Endothelial cell of umbilical vein (primary cell): Measurements from ENCODE around the gene NCEH1. TPM values are rescaled to one million over a fixed set of nuclear protein-coding genes. Genes with fewer than 3 reads are reported as not detected.

ENCODE experiments used
- BruUV-seq: library from RNA; stranded (reverse); fragments of 400-500 nt; replicated peaks from 2 replicates; lab custom pipeline; 2021; lab: Mats Ljungman, UMichigan
- CTCF ChIA-PET: fragments of 300-600, 350-600 bp; sonication (Branson Sonifier 250); formaldehyde crosslinking; loops from one replicate; lab custom pipeline; 2021; ENCODE audit warnings: antibody characterized with exemption, inconsistent platforms; lab: Charles Lee
- POLR2A ChIA-PET: fragments of 300-600, 350-600 bp; sonication (Branson Sonifier 250); formaldehyde crosslinking; loops from one replicate; lab custom pipeline; 2021; ENCODE audit warnings: antibody characterized with exemption, inconsistent platforms; lab: Charles Lee
- DNase-seq: peaks from one replicate; pipeline ENCODE4 v3.0.0-alpha.2; 2011; ENCODE audit warnings: low read depth, low spot score
- FAIRE-seq: peaks from 2 replicates; lab custom pipeline; 2011; peaks lifted over from hg19 to GRCh38; lab: Jason Lieb, UNC
- H2AFZ ChIP-seq: 2 replicates; pipeline ENCODE4 v1.6.0; 2012; ENCODE audit warnings: low read depth, low read length, control low read depth, inconsistent platforms
- H3K27ac ChIP-seq: 2 replicates; pipeline ENCODE4 v1.5.1; 2011; ENCODE audit warnings: low read depth, mild to moderate bottlenecking, control low read depth, low read length, moderate library complexity; ENCODE audit not compliant: insufficient read depth
- H3K27me3 ChIP-seq, 2 experiments: 2 replicates each; pipeline versions ENCODE4 v1.6.0 to v1.6.1; 2011; ENCODE audit warnings: low read length in 2 of 2, mixed read lengths in 1 of 2; ENCODE audit not compliant: control insufficient read depth in 2 of 2, insufficient read depth in 2 of 2
- H3K36me3 ChIP-seq, 2 experiments: 2 replicates in 1 of 2; 3 replicates in 1 of 2; pipeline ENCODE4 v1.5.1; 2011; ENCODE audit warnings: low read length in 2 of 2, mild to moderate bottlenecking in 1 of 2, moderate library complexity in 1 of 2; ENCODE audit not compliant: control insufficient read depth in 2 of 2, insufficient read depth in 2 of 2; ENCODE audit errors: extremely low read depth in 1 of 2
- H3K4me1 ChIP-seq: 3 replicates; pipeline ENCODE4 v1.5.1; 2011; ENCODE audit warnings: mild to moderate bottlenecking, low read length; ENCODE audit not compliant: control insufficient read depth, insufficient read depth; ENCODE audit errors: extremely low read depth
- H3K4me2 ChIP-seq: 2 replicates; pipeline ENCODE4 v1.6.1; 2011; ENCODE audit warnings: low read length, control low read depth, mixed read lengths; ENCODE audit not compliant: insufficient read depth
- H3K4me3 ChIP-seq, 3 experiments: fragments of 200-600 bp in 1 of 3; sonication (generic), shearing (Covaris generic) in 1 of 3; replicated peaks in 1 of 3; 2 replicates each; pipeline ENCODE4 v1.5.1; 2011 to 2016; ENCODE audit warnings: control low read depth in 3 of 3, low read length in 3 of 3, mild to moderate bottlenecking in 2 of 3, inconsistent platforms in 1 of 3, low read depth in 1 of 3, moderate library complexity in 1 of 3; ENCODE audit not compliant: insufficient read depth in 1 of 3
- H3K79me2 ChIP-seq: 2 replicates; pipeline ENCODE4 v1.6.0; 2012; ENCODE audit warnings: low read length, inconsistent platforms; ENCODE audit not compliant: control insufficient read depth, insufficient read depth
- H3K9ac ChIP-seq: replicated peaks from 2 replicates; pipeline ENCODE3; 2011; ENCODE audit warnings: low read length, control low read depth; ENCODE audit not compliant: insufficient read depth; ENCODE audit errors: extremely low read depth
- H3K9me1 ChIP-seq: replicated peaks from 3 replicates; pipeline ENCODE4 v1.6.0; 2011; ENCODE audit warnings: mild to moderate bottlenecking, low read length; ENCODE audit not compliant: control insufficient read depth, insufficient read depth; ENCODE audit errors: extremely low read depth
- H3K9me3 ChIP-seq: replicated peaks from 2 replicates; pipeline ENCODE4 v1.5.1; 2012; ENCODE audit warnings: low read length, inconsistent platforms; ENCODE audit not compliant: control insufficient read depth, insufficient read depth
- H4K20me1 ChIP-seq: replicated peaks from 2 replicates; pipeline ENCODE3; 2011; ENCODE audit warnings: mild to moderate bottlenecking, low read length; ENCODE audit not compliant: control insufficient read depth, insufficient read depth; ENCODE audit errors: extremely low read depth
- CTCF ChIP-seq, 2 donors: IDR thresholded peaks; 1 replicate in 1 of 2; 2 replicates in 1 of 2; pipeline ENCODE4 v1.5.1; 2011; ENCODE audit warnings: low read length in 2 of 2, mild to moderate bottlenecking in 2 of 2, moderate library complexity in 2 of 2, control low read depth in 1 of 2, inconsistent platforms in 1 of 2, low read depth in 1 of 2; ENCODE audit not compliant: insufficient read depth in 1 of 2; ENCODE audit errors: extremely low read depth in 1 of 2
- EZH2 ChIP-seq: IDR thresholded peaks from 2 replicates; pipeline ENCODE4 v1.6.1; 2012; ENCODE audit warnings: borderline replicate concordance, low read depth, mild to moderate bottlenecking, moderate library complexity, low read length, inconsistent platforms; ENCODE audit not compliant: severe bottlenecking
- FOS ChIP-seq: IDR thresholded peaks from 2 replicates; pipeline ENCODE4 v1.6.1; 2011; ENCODE audit warnings: mild to moderate bottlenecking, low read length, moderate library complexity, borderline replicate concordance; ENCODE audit not compliant: insufficient read depth
- GATA2 ChIP-seq: IDR thresholded peaks from 2 replicates; pipeline ENCODE4 v1.7.0; 2011; ENCODE audit warnings: low read depth, mild to moderate bottlenecking, moderate library complexity, mixed read lengths, low read length; ENCODE audit not compliant: insufficient read length, insufficient read depth
- JUN ChIP-seq: IDR thresholded peaks from 2 replicates; pipeline ENCODE4 v1.6.1; 2011; ENCODE audit warnings: borderline replicate concordance, low read depth; ENCODE audit not compliant: insufficient read length, insufficient read depth
- MAX ChIP-seq: IDR thresholded peaks from 2 replicates; pipeline ENCODE4 v1.6.1; 2011; ENCODE audit not compliant: insufficient read depth, insufficient read length
- MYC ChIP-seq: IDR thresholded peaks from one replicate; pipeline ENCODE4 v1.6.1; 2011; ENCODE audit warnings: mild to moderate bottlenecking, low read depth, low read length
- POLR2A ChIP-seq: IDR thresholded peaks from 2 replicates; pipeline ENCODE4 v1.6.1; 2012; ENCODE audit warnings: low read depth, mild to moderate bottlenecking, control low read depth, low read length
- POLR2AphosphoS5 ChIP-seq: IDR thresholded peaks from 2 replicates; pipeline ENCODE4 v1.6.1; 2012; ENCODE audit warnings: low read depth, mild to moderate bottlenecking, control low read depth, low read length, moderate library complexity; ENCODE audit not compliant: insufficient read depth
- dilution Hi-C: fragments of 300-500 bp; cut with MboI; formaldehyde crosslinking; loops from one replicate; pipeline ENCODE4 v1.15.0; 2019; ENCODE audit warnings: low sequenced_read_pairs; ENCODE audit not compliant: extremely low pct_ligation_motif_present
- intact Hi-C: fragments of 100-400 bp; cut with micrococcal nuclease; formaldehyde crosslinking; loops from one replicate; pipeline ENCODE4 v1.10.0; 2022
- polyA plus RNA-seq, 4 experiments: library from polyadenylated mRNA; depleted of rRNA in 3 of 4; stranded (reverse) in 3 of 4; unstranded in 1 of 4; fragments of >200 nt; gene quantifications; 2 replicates each; pipeline versions ENCODE4 v1.2.1 to v1.2.3, GENCODE V29; 2011 to 2012; ENCODE audit warnings: missing spikeins in 1 of 4
- total RNA-seq: library from RNA; stranded (reverse); gene quantifications from 2 replicates; pipeline ENCODE4 v1.2.3, GENCODE V29; 2021

The NCEH1 gene
- total and polyA plus RNA-seq, 2 donors (not counting 3 experiments of a cell fraction or from before 2014, with no cell fraction given), result 10.0 to 20.3 TPM

- DNase-seq (no peak), FAIRE-seq (peak; percentile 37)
- intact Hi-C loops (no loop called here), dilution Hi-C loops (no loop called here)
- TF ChIP-seq POLR2AphosphoS5, result no peak
- TF ChIP-seq GATA2, result no peak
- no peak for TF ChIP-seq CTCF (IDR thresholded peaks at IDR 0.05; ENCODE audit: extremely low read depth in 1 of 2, insufficient read depth in 1 of 2, low read depth in 1 of 2, low read length in 2 of 2)
- no peak for TF ChIP-seq MAX
- TF ChIP-seq JUN, result no peak
- TF ChIP-seq MYC, result no peak
- TF ChIP-seq POLR2A, result no peak
- no peak for TF ChIP-seq EZH2
- TF ChIP-seq FOS, result no peak
- no peaks in the 10 kb centered on the region for H3K27me3 ChIP-seq
- no peaks in the 10 kb centered on the region for H3K9me3 ChIP-seq
- POLR2A ChIA-PET, result no interaction called here
- H2AFZ ChIP-seq, result peak overlapping the region; percentile 11
- no peaks in the 10 kb centered on the region for H3K79me2 ChIP-seq
- H3K4me3 ChIP-seq, result no peak overlapping the region
- H3K9me1 ChIP-seq, result no peaks in the 10 kb centered on the region
- H3K9ac ChIP-seq, result no peak overlapping the region
- BruUV-seq, result no TSS peak
- no peak overlapping the region for H3K27ac ChIP-seq
- peaks cover 10% of the 10 kb centered on the region for H3K4me1 ChIP-seq
- H3K36me3 ChIP-seq, result no peaks in the 10 kb centered on the region
- no peaks in the 10 kb centered on the region for H4K20me1 ChIP-seq
- CTCF ChIA-PET, result interaction anchor here (0.7 to 3.1 kb wide), 15 partner anchors 9 to 290 kb away, joined by 3 to 31 read pairs (median 4); no protein-coding TSS in a partner anchor
- H3K4me2 ChIP-seq, result no peak overlapping the region
Measured at GRCh38 chr3:172622156-172622555, 88.7 kb downstream of the NCEH1 start.
